Activated CD8-positive, alpha-beta memory T cell treated with anti-CD3 and anti-CD28 coated beads, Interleukin-2, amount 50 U/mL, for 24 hours (primary cell): Measurements from ENCODE around the gene SSTR5.

ENCODE experiments used
- DNase-seq: peaks from one replicate; pipeline ENCODE4 v3.0.0-alpha.2; 2020; ENCODE audit errors: extremely low read depth

Gene SSTR5

DNA sequence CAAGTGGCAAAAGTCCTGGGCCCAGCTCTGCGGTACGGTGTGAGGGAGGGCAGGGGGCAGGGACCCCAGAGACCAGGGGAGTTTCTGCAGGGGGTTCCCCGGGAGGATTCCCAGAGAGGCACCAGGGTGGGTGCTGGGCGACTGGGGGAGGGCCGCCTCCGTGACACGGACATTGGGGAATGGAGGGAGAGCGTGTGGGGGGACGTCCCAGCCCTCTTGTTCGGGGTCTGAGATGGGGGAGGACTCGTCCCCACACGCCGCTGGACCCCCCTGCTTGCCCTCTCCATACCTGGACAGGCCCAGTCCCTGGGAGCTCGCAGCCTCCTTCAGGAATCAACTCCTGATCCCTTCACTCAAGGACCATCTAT lies 49.8 kb downstream of the SSTR5 start:
- DNase-seq: no peak

DNA sequence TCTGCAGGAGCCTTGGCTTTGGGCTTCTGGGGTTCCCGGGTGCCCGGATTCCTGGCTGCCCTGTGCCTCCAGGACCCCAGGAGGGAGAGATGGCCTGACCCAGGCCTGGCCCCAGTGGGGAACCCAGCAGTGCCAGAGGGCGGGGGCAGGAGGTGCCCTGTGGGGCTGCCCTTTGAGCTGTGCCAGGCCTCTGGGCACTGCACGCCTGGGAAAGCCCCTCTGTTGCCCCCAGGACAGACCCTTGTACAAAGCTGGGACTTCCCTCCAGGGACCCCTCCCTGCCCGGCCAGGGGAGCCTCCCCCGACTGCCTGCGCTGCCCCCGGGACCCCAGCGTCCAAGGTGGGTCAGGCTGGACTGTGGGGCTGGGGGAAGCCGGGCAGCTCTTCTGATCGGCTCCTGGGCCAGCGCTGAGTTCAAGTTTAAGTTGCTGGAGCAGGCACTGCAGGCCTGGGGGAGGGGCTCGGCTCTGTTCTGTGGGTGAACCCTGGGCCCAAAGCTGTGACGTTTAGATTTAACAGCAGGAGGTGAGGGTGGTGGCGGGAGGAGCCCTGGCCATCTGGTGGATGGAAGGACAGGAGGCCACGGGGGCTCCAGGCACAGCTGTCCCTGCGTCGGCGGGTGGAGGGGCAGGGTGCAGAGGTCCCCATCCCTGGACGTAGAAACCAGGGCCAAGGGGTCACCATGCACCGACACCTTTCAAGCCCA lies 51.1 kb downstream of the SSTR5 start:
- DNase-seq: no peak

DNA sequence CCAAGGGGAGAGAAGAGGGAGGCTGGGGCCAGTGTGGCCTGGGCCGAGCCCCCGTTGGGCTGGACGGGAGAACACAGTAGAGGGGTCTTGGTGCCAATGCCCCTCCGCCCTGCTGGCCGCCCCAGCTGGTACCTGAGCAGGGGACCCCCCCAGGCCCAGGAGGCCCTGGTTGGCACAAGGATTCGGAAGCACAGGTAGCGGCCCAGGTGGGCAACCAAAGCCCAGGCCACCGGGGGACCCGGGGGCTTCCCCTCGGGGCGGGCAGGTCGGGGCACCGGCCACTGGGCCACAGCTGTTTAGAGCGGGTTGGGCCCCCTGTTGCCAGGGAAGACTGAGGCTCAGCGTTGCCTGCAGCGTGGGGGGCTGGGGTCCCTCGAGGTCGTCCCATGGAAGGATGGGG lies 51.7 kb downstream of the SSTR5 start:
- no peak for DNase-seq

DNA sequence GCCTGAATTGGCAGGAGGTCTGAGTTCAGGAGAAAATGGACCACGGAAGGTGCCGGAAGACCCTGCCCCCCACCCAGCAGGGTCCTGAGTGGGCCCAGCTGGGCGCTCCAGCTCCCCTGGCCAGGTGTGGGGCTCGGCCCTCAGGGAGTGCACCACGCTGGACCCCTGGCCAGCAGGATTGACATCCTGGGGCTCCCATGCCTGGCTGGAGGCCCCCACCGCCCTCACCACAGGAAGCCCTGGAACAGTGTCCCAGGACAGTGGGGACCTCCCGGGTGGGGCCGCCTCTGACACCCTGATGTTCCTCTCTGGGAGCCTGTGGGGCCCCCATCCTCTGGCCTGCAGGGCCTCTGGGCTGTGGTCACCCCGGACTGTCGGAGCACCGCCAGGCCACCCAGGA lies 52.2 kb downstream of the SSTR5 start:
- no peak for DNase-seq

DNA sequence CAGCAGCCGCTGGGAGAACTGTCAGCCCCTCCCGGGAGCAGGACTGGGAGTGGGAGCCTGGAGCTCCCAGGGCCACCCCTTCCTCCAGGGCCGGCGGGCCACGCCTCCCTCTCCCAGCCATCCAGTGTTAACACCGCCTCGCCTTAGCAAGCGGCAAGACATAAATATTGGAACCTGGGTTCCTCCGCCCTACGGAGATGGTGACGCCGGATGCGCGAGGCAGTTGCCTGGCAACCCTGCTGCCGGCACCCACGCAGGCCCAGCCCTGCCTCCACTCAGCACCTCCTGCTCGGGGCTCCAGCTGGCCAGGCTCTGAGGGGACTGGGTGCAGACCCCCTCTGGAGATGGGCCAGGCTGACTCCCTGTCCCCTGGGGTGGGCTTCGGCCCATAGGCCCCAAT lies 52.9 kb downstream of the SSTR5 start:
- no peak for DNase-seq

DNA sequence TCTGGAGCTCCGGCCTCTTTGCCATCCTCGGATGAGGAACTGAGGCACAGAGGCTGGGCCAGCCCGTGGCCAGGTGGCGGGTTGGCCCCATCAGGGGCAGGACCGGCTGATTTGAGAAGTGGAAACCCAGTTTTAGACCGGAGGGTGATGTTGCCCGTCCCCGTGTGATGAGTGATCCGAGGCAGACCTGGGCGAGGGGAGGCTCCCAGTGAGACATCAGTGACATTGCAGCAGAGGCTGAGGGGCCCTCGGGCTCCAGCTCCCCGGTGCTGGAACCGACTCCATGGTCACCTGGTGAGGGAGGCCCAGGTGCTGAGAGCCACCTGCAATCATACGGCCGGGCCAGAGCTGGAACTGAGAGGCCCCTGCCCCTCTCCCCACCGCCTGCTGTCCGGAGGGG lies 53.5 kb downstream of the SSTR5 start:
- DNase-seq: no peak

DNA sequence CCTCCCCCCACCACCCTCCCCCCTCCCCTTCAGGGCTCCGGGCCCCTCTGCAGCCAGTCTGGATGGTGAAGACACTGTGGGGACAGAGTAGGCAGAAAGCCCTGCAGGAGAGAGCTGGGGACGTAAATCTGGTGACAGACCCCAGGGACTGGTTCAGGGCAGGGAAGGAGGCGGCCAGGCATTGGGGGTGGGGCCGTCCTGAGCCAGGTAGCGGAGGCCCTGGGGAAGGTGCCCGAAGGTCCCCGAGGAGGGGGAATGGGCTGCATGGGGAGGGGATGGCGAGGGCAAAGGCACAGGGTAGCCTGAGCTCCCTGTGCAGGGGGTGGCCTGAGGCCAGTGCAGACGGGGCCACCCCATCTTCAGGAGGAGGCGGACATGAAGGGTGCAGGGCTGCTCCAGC lies 54.0 kb downstream of the SSTR5 start:
- no peak for DNase-seq

DNA sequence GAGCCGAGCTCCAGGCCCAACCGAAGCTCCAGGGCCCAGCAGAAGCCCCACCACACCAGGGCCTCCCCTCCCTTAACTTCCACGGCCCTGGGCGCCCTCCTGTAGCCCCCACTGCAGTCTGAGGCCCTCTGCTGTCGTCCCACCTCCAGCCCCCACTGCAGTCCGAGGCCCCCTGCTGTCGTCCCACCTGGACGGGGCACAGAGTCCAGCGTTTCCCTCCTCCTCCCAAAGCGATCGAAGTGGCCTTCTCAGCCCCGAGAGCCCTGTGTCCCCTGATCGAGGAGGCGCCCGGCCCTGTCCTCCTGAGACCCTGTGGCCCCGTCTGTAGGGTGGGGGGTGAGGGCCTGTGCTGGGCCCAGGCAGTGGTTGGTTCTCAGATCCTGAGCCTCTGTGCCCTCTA lies 54.6 kb downstream of the SSTR5 start:
- DNase-seq: no peak

DNA sequence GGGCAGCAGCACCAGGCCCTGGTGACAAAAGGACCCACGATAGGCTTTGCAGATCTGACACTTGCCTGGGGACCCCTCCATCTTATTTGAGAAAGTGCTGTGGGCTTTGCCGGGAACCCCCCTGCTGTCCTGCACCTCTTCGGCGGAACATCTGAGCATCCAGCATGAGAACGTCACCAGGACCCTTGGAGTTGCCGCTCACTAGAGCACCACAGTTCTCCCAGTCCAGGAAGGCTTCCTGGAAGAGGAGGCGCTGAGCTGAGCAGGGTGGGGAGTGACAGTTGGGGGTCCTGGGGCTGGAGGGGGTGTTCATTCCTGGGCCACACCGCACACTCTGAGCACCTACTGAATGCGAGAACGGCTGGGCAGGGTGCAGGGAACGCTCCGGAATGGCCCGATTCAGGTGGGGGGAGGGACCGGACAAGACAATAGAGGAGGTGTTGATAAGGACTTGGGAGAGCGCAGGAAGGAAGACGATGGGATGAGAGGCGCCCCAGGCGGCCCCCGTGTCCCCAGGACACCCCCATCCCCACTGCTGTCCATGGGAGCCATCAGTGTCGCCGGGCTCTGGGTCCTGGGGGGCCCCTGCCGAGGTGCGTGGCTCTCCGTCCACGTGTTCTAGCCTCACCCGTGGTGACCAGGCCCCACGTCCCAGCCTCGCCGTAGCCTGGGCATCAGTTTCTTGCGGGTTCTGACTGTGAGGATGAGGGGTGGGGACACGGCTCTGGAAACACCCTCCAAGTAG lies 55.6 kb downstream of the SSTR5 start:
- DNase-seq: no peak

DNA sequence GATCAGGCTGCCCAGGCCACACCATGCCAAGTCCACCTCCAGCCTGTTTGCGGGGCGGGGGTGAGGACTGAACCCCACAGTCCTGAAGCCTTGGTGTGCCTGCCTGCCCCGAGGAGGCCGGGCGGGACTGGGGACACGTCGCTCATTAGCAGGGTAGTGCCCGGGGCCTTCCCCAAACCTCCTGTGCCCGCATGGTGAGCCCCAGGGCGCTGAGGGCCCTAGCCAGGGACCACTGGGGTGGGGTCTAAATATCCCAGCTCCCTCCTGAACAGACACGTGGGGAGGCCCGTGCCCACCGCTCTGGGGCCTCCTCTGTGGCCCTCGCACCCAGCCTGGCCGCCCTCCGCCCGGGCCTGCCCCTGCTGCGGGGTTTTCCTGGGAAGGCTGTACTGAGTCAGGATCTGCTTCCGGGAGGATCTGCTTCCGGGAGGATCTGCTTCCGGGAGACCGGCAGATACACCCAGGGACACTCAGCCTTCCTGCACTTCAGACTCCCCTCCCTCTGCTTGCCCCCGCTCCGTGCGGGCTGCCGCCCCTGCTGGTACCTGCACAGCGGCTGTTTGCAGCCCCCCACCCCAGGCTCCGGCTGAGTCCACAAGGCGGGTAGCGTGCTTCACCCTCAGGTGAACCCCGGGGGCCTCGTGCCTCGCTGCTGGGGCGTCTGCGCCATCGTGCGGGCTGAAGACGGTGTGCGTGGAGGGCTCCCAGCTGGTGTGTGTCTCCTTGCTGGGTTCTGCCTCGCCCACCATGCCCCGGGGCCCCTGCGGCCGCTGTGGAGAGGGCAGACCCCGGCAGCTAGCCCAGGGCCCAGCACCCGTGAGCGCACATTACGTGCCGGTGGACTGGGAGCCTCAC lies 56.8 kb downstream of the SSTR5 start:
- DNase-seq: no peak

DNA sequence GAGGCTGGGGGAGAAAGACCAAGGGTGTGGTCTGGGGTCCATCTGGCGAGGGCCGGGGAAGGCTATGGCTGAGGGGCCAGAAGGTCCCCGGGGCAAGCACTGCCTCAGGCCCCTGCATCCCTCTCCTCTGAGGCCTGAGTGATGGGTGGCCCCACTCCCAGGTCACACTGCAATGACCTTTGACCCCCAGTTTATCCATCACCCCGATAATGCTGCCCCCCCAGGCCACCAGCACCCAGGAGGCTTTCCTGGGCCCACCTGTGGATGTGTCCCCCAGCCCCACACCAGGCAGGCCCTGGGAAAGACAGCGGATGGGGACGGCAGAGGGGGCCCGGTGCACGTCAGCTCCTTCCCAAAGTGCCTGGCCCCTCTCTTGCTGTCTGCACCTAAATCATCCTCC lies 57.8 kb downstream of the SSTR5 start:
- no peak for DNase-seq
